GM19438 (cell line): ENCODE results near the gene SEC16A.
"Not testable (repeated sequence)": the region's sequence is repeated elsewhere in the genome, so short reads cannot be mapped to it uniquely, and the experiment has no call there.

Experiments
- ATAC-seq: cut with Tn5 transposase; IDR thresholded peaks from one replicate; pipeline ENCODE4 v1.9.1; 2021; ENCODE audit warnings: low read depth; ENCODE audit not compliant: unreplicated experiment

Gene SEC16A

GRCh38 chr9:136405904-136406303 lies 76.9 kb downstream of the SEC16A start:
- ATAC-seq = not testable (repeated sequence)

GRCh38 chr9:136405481-136405880 lies 77.4 kb downstream of the SEC16A start:
- ATAC-seq = no peak

- ATAC-seq = no peak
These were observed 78.1 kb downstream of the SEC16A start for GRCh38 chr9:136404801-136405136.

GRCh38 chr9:136403915-136404800 lies 78.7 kb downstream of the SEC16A start:
- ATAC-seq = no peak

GRCh38 chr9:136403538-136403914 lies 79.3 kb downstream of the SEC16A start:
- ATAC-seq = no peak

- ATAC-seq = no peak
These were observed 80.8 kb downstream of the SEC16A start for GRCh38 chr9:136402067-136402466.

GRCh38 chr9:136401173-136401922 lies 81.5 kb downstream of the SEC16A start:
- ATAC-seq = no peak

- ATAC-seq = peak; percentile 48
These were observed 82.6 kb downstream of the SEC16A start, which contains the start of gene SNAPC4 for GRCh38 chr9:136400038-136400834. Gene SNAPC4, minus strand, starts transcription at chr9:136400170. Its CDS starts 1,742 bp downstream, at chr9:136398428.

- ATAC-seq = peak; percentile 9
These were observed 83.4 kb downstream of the SEC16A start for GRCh38 chr9:136399176-136400037.

GRCh38 chr9:136398286-136398685 lies 84.6 kb downstream of the SEC16A start:
- ATAC-seq = no peak

- no peak for ATAC-seq
These were observed 85.2 kb downstream of the SEC16A start for GRCh38 chr9:136397643-136398042.

GRCh38 chr9:136396219-136396515 lies 86.7 kb downstream of the SEC16A start:
- no peak for ATAC-seq

GRCh38 chr9:136395345-136396218 lies 87.3 kb downstream of the SEC16A start:
- ATAC-seq = no peak

- ATAC-seq = no peak
These were observed 87.9 kb downstream of the SEC16A start for GRCh38 chr9:136395020-136395340.

GRCh38 chr9:136394312-136395019 lies 88.4 kb downstream of the SEC16A start:
- ATAC-seq = no peak

GRCh38 chr9:136393531-136393930 lies 89.3 kb downstream of the SEC16A start:
- ATAC-seq = no peak

- no peak for ATAC-seq
These were observed 90.0 kb downstream of the SEC16A start for GRCh38 chr9:136392538-136393449.
